ENCODE results near the gene ATG10.
"Not testable (repeated sequence)": the region's sequence is repeated elsewhere in the genome, so short reads cannot be mapped to it uniquely, and the experiment has no call there.

The ATG10 gene

DNA sequence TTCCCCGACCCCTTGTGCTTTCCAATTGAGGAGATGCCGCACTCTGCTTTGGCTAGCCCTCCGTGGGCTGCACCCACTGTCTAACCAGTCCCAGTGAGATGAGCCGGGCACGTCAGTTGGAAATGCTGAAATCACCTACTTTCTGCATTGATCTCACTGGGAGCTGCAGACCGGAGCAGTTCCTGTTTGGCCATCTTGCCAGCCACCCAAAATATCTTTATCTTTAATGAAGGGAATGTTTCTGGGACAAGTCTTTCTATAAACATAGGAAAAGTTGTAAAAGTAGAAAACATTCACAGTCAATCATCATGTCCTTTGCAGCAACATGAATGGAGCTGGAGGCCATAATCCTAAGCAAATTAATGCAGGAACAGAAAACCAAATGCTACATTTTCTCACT is 158.8 kb downstream of the ATG10 start:
- TF ChIP-seq MAX (IDR thresholded peaks at IDR 0.05; ENCODE audit: low read depth, low read length) (no peak), MYC (IDR thresholded peaks at IDR 0.05; ENCODE audit: low read depth, low read length) (no peak), CTCF (IDR thresholded peaks at IDR 0.05; ENCODE audit: low read depth, low read length) (no peak), POLR2A (IDR thresholded peaks at IDR 0.05; ENCODE audit: extremely low read depth, insufficient read length) (no peak)

GRCh38 chr5:82137205-82137604 is 165.4 kb downstream of the ATG10 start:
- DNase-seq (ENCODE audit: low read depth) = no peak
- no peak overlapping the region for H3K4me3 ChIP-seq (ENCODE audit: low read depth, low read length)
- no peak for TF ChIP-seq CTCF (IDR thresholded peaks at IDR 0.05; ENCODE audit: low read depth, low read length)
- no peak for TF ChIP-seq MAX (IDR thresholded peaks at IDR 0.05; ENCODE audit: low read depth, low read length)
- TF ChIP-seq POLR2A (IDR thresholded peaks at IDR 0.05; ENCODE audit: extremely low read depth, insufficient read length) = no peak
- no peak for TF ChIP-seq MYC (IDR thresholded peaks at IDR 0.05; ENCODE audit: low read depth, low read length)

More for the DNA sequence above, 158.8 kb downstream of the ATG10 start:
- no peak for DNase-seq (ENCODE audit: low read depth)
- H3K4me3 ChIP-seq (ENCODE audit: low read depth, low read length) = no peak overlapping the region

GRCh38 chr5:82139837-82140236 is 168.0 kb downstream of the ATG10 start:
- DNase-seq (ENCODE audit: low read depth); H3K4me3 ChIP-seq (ENCODE audit: low read depth, low read length): not testable (repeated sequence)

DNA sequence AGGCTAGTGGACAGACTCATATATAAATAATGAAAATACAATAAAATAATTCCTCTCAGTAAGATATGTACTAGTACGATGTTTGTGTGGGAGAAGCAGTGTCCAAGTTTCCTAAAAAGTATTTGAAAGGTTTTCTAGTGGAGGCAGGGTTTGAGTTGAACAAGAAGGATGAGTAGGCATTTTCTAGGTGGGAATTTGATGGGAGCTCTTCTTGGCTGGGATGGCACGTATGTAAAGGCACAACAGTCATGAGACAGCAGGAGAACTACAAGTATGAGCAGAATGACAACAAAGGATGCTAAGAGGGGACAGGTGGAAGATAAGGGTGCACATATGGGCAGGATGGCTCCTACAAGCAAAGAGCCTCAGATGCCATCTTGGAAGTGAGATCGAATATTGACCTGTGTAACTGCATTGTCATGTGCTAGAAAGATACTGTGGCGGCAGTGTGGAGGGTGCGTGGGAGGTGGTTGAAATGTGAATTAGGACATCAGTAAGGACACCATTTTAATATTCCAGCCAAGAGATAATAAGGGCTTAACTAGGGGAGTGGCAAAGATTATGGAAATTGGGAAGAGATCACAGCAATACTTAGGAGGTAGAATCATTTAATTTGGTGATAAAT is 170.5 kb downstream of the ATG10 start:
- no peak for DNase-seq (ENCODE audit: low read depth)
- TF ChIP-seq MAX (IDR thresholded peaks at IDR 0.05; ENCODE audit: low read depth, low read length) (no peak), POLR2A (IDR thresholded peaks at IDR 0.05; ENCODE audit: extremely low read depth, insufficient read length) (no peak), MYC (IDR thresholded peaks at IDR 0.05; ENCODE audit: low read depth, low read length) (no peak), CTCF (IDR thresholded peaks at IDR 0.05; ENCODE audit: low read depth, low read length) (no peak)
- H3K4me3 ChIP-seq (ENCODE audit: low read depth, low read length) = no peak overlapping the region

- TF ChIP-seq POLR2A (IDR thresholded peaks at IDR 0.05; ENCODE audit: extremely low read depth, insufficient read length) = no peak
- no peak for TF ChIP-seq CTCF (IDR thresholded peaks at IDR 0.05; ENCODE audit: low read depth, low read length)
- TF ChIP-seq MAX (IDR thresholded peaks at IDR 0.05; ENCODE audit: low read depth, low read length) = no peak
- TF ChIP-seq MYC (IDR thresholded peaks at IDR 0.05; ENCODE audit: low read depth, low read length) = no peak
- no peak overlapping the region for H3K4me3 ChIP-seq (ENCODE audit: low read depth, low read length)
- DNase-seq (ENCODE audit: low read depth) = no peak
These were observed 171.2 kb downstream of the ATG10 start for GRCh38 chr5:82142928-82143577.

DNA sequence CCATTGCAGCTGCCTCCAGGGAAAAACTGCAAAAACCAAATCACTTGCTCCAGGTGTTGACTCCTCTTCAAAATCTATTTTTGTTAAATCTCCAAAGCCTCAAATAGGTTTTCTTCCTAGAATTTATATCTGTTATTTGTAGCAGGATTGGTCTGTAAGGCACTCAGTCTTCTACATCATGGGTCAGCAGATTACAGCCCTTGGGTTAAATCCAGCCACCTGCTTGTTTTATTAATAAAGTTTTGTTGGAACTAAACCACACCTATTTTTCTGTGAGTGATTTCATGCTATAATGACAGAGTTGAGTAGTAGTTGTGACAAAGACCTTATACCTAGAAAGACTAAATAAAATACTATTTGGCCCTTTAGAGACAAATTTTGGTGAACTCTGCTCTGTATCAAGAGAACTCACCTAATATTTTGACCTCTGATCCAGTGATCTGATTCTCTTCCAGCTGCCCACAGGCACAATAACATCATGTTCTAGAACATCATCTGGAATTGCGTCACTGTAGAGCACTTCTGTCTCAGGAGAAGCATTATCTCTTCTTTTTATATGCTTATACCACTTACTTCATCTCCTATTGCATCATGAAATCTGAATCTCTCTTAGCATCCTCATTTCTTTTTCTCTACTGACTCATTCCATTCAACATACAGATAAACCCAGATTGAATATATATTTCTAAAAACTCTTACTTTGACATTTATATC is 176.2 kb downstream of the ATG10 start:
- TF ChIP-seq MYC (IDR thresholded peaks at IDR 0.05; ENCODE audit: low read depth, low read length) = no peak
- no peak for TF ChIP-seq CTCF (IDR thresholded peaks at IDR 0.05; ENCODE audit: low read depth, low read length)
- no peak for TF ChIP-seq MAX (IDR thresholded peaks at IDR 0.05; ENCODE audit: low read depth, low read length)
- TF ChIP-seq POLR2A (IDR thresholded peaks at IDR 0.05; ENCODE audit: extremely low read depth, insufficient read length) = no peak
- peak; percentile 18 for DNase-seq (ENCODE audit: low read depth)
- H3K4me3 ChIP-seq (ENCODE audit: low read depth, low read length) = no peak overlapping the region
